CD4-positive, alpha-beta memory T cell (primary cell): ENCODE results near the gene RBM20. TPM values are rescaled to one million over a fixed set of nuclear protein-coding genes. Genes with fewer than 3 reads are reported as not detected.

ENCODE experiments used
- CTCF ChIA-PET: fragments of 350-600 bp; sonication (Branson Sonifier 250); formaldehyde crosslinking; loops from one replicate; lab custom pipeline; 2021; ENCODE audit warnings: inconsistent platforms; ENCODE audit not compliant: partially characterized antibody; lab: Charles Lee
- POLR2A ChIA-PET: fragments of 350-600 bp; sonication (Branson Sonifier 250); formaldehyde crosslinking; loops from one replicate; lab custom pipeline; 2021; ENCODE audit not compliant: partially characterized antibody; lab: Charles Lee
- DNase-seq, 5 donors: peaks; one replicate each; pipeline versions ENCODE4 v3.0.0 to v3.0.0-alpha.2; 2020 to 2022; ENCODE audit warnings: mixed read lengths in 1 of 5
- H3K27ac ChIP-seq: one replicate; pipeline ENCODE4 v1.7.0; 2013; ENCODE audit warnings: low read depth, low read length
- H3K27me3 ChIP-seq: 2 replicates; pipeline ENCODE4 v1.7.0; 2013; ENCODE audit warnings: mild to moderate bottlenecking, low read length, moderate library complexity; ENCODE audit not compliant: insufficient read depth
- H3K36me3 ChIP-seq: 2 replicates; pipeline ENCODE4 v1.7.0; 2013; ENCODE audit warnings: mild to moderate bottlenecking, low read length, moderate library complexity; ENCODE audit not compliant: insufficient read depth
- H3K4me1 ChIP-seq: 2 replicates; pipeline ENCODE4 v1.7.0; 2013; ENCODE audit warnings: mild to moderate bottlenecking, low read length, moderate library complexity; ENCODE audit not compliant: insufficient read depth
- H3K4me3 ChIP-seq, 2 donors: one replicate each; pipeline ENCODE4 v1.7.0; 2013; ENCODE audit warnings: low read length in 2 of 2, mild to moderate bottlenecking in 1 of 2
- H3K9me3 ChIP-seq, 2 donors: one replicate each; pipeline ENCODE4 v1.7.0; 2013; ENCODE audit warnings: low read length in 2 of 2, control low read depth in 1 of 2; ENCODE audit not compliant: control insufficient read depth in 1 of 2
- H3K27ac Mint-ChIP-seq, 7 donors: one replicate each; pipeline ENCODE4 v1.8.0; 2020 to 2021; ENCODE audit warnings: mixed read lengths in 7 of 7, mild to moderate bottlenecking in 6 of 7, inconsistent platforms in 3 of 7, moderate library complexity in 3 of 7
- H3K27me3 Mint-ChIP-seq, 2 donors: one replicate each; pipeline ENCODE4 v1.8.0; 2020 to 2021; ENCODE audit warnings: mixed read lengths in 2 of 2
- H3K36me3 Mint-ChIP-seq, 2 donors: one replicate each; pipeline ENCODE4 v1.8.0; 2020 to 2021; ENCODE audit warnings: mixed read lengths in 2 of 2, inconsistent platforms in 1 of 2, mild to moderate bottlenecking in 1 of 2
- H3K4me1 Mint-ChIP-seq, 4 donors: one replicate each; pipeline ENCODE4 v1.8.0; 2020 to 2021; ENCODE audit warnings: mixed read lengths in 4 of 4, mild to moderate bottlenecking in 1 of 4
- H3K4me3 Mint-ChIP-seq, 8 donors: one replicate each; pipeline ENCODE4 v1.8.0; 2020 to 2021; ENCODE audit warnings: mixed read lengths in 8 of 8, mild to moderate bottlenecking in 7 of 8, moderate library complexity in 6 of 8, inconsistent platforms in 3 of 8
- H3K9me3 Mint-ChIP-seq, 8 donors: one replicate each; pipeline ENCODE4 v1.8.0; 2020 to 2021; ENCODE audit warnings: mixed read lengths in 8 of 8, mild to moderate bottlenecking in 5 of 8, inconsistent platforms in 3 of 8, moderate library complexity in 1 of 8
- intact Hi-C: fragments of 100-400 bp; cut with micrococcal nuclease; formaldehyde crosslinking; loops from one replicate; pipeline ENCODE4 v1.15.1; 2023
- polyA plus RNA-seq, 2 donors: library from polyadenylated mRNA; unstranded; fragments of 300-500 nt; fragmentation: Illumina TruSeq; gene quantifications; one replicate each; pipeline ENCODE4 v1.2.3, GENCODE V29; 2021
- total RNA-seq, 2 experiments: library from RNA; stranded (reverse); gene quantifications; one replicate each; pipeline ENCODE4 v1.2.3, GENCODE V29; 2021

Gene RBM20
- total and polyA plus RNA-seq, 4 experiments from 2014 or later: 0.03 TPM; not detected in 3

GRCh38 chr10:110861476-110861875 lies 217.3 kb downstream of the RBM20 start:
- Mint-ChIP-seq H3K9me3 (no peaks in the 10 kb centered on the region), H3K4me1 (peaks cover 66 to 94% (median 84%) of the 10 kb centered on the region in 4 donors), H3K36me3 (peaks cover 0 to 2% of the 10 kb centered on the region in 2 donors), H3K27me3 (no peaks in the 10 kb centered on the region), H3K27ac (peak overlapping the region; percentile 91 to 99 (median 97)), H3K4me3 (peak overlapping the region in 5 of 8 donors; percentile 35 to 76 (median 69))
- CTCF ChIA-PET: interaction anchor here (1.0 to 5.4 kb wide), 9 partner anchors 8 to 113 kb away, joined by 3 to 59 read pairs (median 4); partner anchors contain the start of gene PDCD4
- H3K4me1 ChIP-seq: peaks cover 94% of the 10 kb centered on the region
- POLR2A ChIA-PET: interaction anchor here (1.0 to 6.8 kb wide), 12 partner anchors 7 to 112 kb away, joined by 3 to 214 read pairs (median 10); partner anchors contain the start of gene PDCD4
- no peak overlapping the region for H3K4me3 ChIP-seq
- intact Hi-C loops: loop anchor here (5.0 kb wide), 1 partner anchor 359 kb away; no protein-coding TSS in a partner anchor
- H3K9me3 ChIP-seq: no peaks in the 10 kb centered on the region
- H3K27ac ChIP-seq: peak overlapping the region; percentile 81
- no peaks in the 10 kb centered on the region for H3K36me3 ChIP-seq
- DNase-seq: no peak
- no peaks in the 10 kb centered on the region for H3K27me3 ChIP-seq

GRCh38 chr10:110861930-110862649 lies 218.0 kb downstream of the RBM20 start:
- no peaks in the 10 kb centered on the region for H3K27me3 ChIP-seq
- H3K27ac ChIP-seq: peak overlapping the region; percentile 98
- DNase-seq: no peak
- no peaks in the 10 kb centered on the region for H3K36me3 ChIP-seq
- intact Hi-C loops: loop anchor here (5.0 kb wide), 1 partner anchor 360 kb away; no protein-coding TSS in a partner anchor
- Mint-ChIP-seq H3K27me3 (no peaks in the 10 kb centered on the region), H3K27ac (peak overlapping the region; percentile 86 to 100 (median 89)), H3K4me3 (peak overlapping the region in 4 of 8 donors; percentile 9 to 68 (median 42)), H3K36me3 (peaks cover 0 to 2% of the 10 kb centered on the region in 2 donors), H3K9me3 (no peaks in the 10 kb centered on the region), H3K4me1 (peaks cover 71 to 100% (median 89%) of the 10 kb centered on the region in 4 donors)
- H3K9me3 ChIP-seq: no peaks in the 10 kb centered on the region
- ChIA-PET POLR2A (interaction anchor here (0.6 to 6.8 kb wide), 9 partner anchors 10 to 556 kb away, joined by 3 to 214 read pairs (median 13); partner anchors contain the start of gene PDCD4), CTCF (interaction anchor here (1.0 to 5.4 kb wide), 7 partner anchors 9 to 114 kb away, joined by 3 to 59 read pairs (median 4); partner anchors contain the start of gene PDCD4)
- H3K4me3 ChIP-seq: no peak overlapping the region
- H3K4me1 ChIP-seq: peaks cover 99% of the 10 kb centered on the region

- Mint-ChIP-seq H3K4me1 (peaks cover 70 to 100% (median 88%) of the 10 kb centered on the region in 4 donors), H3K4me3 (peak overlapping the region in 4 of 8 donors; percentile 3 to 91 (median 24)), H3K27me3 (no peaks in the 10 kb centered on the region), H3K27ac (peak overlapping the region; percentile 52 to 100 (median 97)), H3K9me3 (no peaks in the 10 kb centered on the region), H3K36me3 (no peaks in the 10 kb centered on the region)
- Histone ChIP-seq H3K36me3 (no peaks in the 10 kb centered on the region), H3K4me1 (peaks cover 99% of the 10 kb centered on the region), H3K27me3 (no peaks in the 10 kb centered on the region), H3K27ac (peak overlapping the region; percentile 98), H3K9me3 (no peaks in the 10 kb centered on the region), H3K4me3 (no peak overlapping the region)
- DNase-seq: no peak
- intact Hi-C loops: loop anchor here (5.0 kb wide), 1 partner anchor 361 kb away; no protein-coding TSS in a partner anchor
- POLR2A ChIA-PET: interaction anchor here (1.1 to 6.8 kb wide), 3 partner anchors 10 to 59 kb away, joined by 7 to 214 read pairs (median 91); partner anchors contain the start of gene PDCD4
- CTCF ChIA-PET: interaction anchor here (1.0 to 1.3 kb wide), 3 partner anchors 8 to 60 kb away, joined by 3 read pairs; partner anchors contain the start of gene PDCD4
Measured at GRCh38 chr10:110862961-110863360, 218.8 kb downstream of the RBM20 start.

- intact Hi-C loops: loop anchor here (5.0 kb wide), 1 partner anchor 361 kb away; no protein-coding TSS in a partner anchor
- CTCF ChIA-PET: interaction anchor here (1.0 to 1.3 kb wide), 2 partner anchors 8 to 60 kb away, joined by 3 read pairs; partner anchors contain the start of gene PDCD4
- no peaks in the 10 kb centered on the region for H3K27me3 Mint-ChIP-seq
Measured at GRCh38 chr10:110863361-110863760, 219.2 kb downstream of the RBM20 start.

GRCh38 chr10:110863956-110864355 lies 219.8 kb downstream of the RBM20 start:
- Histone ChIP-seq H3K27ac (peak overlapping the region; percentile 98), H3K27me3 (no peaks in the 10 kb centered on the region), H3K4me1 (peaks cover 99% of the 10 kb centered on the region), H3K9me3 (no peaks in the 10 kb centered on the region), H3K36me3 (no peaks in the 10 kb centered on the region), H3K4me3 (peak overlapping the region; percentile 4 to 13)
- H3K27ac Mint-ChIP-seq: peak overlapping the region; percentile 91 to 100 (median 99)
- no peaks in the 10 kb centered on the region for H3K9me3 Mint-ChIP-seq
- H3K36me3 Mint-ChIP-seq: no peaks in the 10 kb centered on the region
- peaks cover 72 to 100% (median 90%) of the 10 kb centered on the region in 4 donors for H3K4me1 Mint-ChIP-seq
- ChIA-PET CTCF (interaction anchor here (0.8 to 1.5 kb wide), 6 partner anchors 9 to 59 kb away, joined by 3 to 7 read pairs (median 4); no protein-coding TSS in a partner anchor), POLR2A (interaction anchor here (1.2 to 5.2 kb wide), 9 partner anchors 9 to 113 kb away, joined by 3 to 89 read pairs (median 12); partner anchors contain the start of genes BBIP1 and SHOC2)
- peak overlapping the region in 7 of 8 donors; percentile 48 to 93 (median 86) for H3K4me3 Mint-ChIP-seq
- DNase-seq: no peak
- H3K27me3 Mint-ChIP-seq: no peaks in the 10 kb centered on the region
- intact Hi-C loops: loop anchor here (1.0 to 5.0 kb wide), 4 partner anchors 8 to 362 kb away; no protein-coding TSS in a partner anchor

More at GRCh38 chr10:110863361-110863760, 219.2 kb downstream of the RBM20 start:
- peaks cover 99% of the 10 kb centered on the region for H3K4me1 ChIP-seq
- peak overlapping the region in 3 of 8 donors; percentile 7 to 93 (median 91) for H3K4me3 Mint-ChIP-seq
- H3K9me3 ChIP-seq: no peaks in the 10 kb centered on the region
- H3K9me3 Mint-ChIP-seq: no peaks in the 10 kb centered on the region
- no peaks in the 10 kb centered on the region for H3K36me3 ChIP-seq
- no peaks in the 10 kb centered on the region for H3K27me3 ChIP-seq
- no peaks in the 10 kb centered on the region for H3K36me3 Mint-ChIP-seq
- H3K27ac Mint-ChIP-seq: peak overlapping the region; percentile 91 to 100 (median 99)
- H3K4me1 Mint-ChIP-seq: peaks cover 69 to 100% (median 88%) of the 10 kb centered on the region in 4 donors
- peak overlapping the region; percentile 98 for H3K27ac ChIP-seq
- no peak overlapping the region for H3K4me3 ChIP-seq
- no peak for DNase-seq
- POLR2A ChIA-PET: interaction anchor here (5.2 to 6.8 kb wide), 3 partner anchors 9 to 60 kb away, joined by 89 to 214 read pairs (median 91); partner anchors contain the start of gene PDCD4

- Mint-ChIP-seq H3K36me3 (peaks cover 3 to 5% of the 10 kb centered on the region in 2 donors), H3K4me1 (peaks cover 78 to 100% (median 93%) of the 10 kb centered on the region in 4 donors), H3K9me3 (no peaks in the 10 kb centered on the region), H3K27me3 (no peaks in the 10 kb centered on the region), H3K27ac (peak overlapping the region; percentile 91 to 100 (median 99)), H3K4me3 (peak overlapping the region; percentile 81 to 93 (median 86))
- intact Hi-C loops: loop anchor here (1.0 to 5.0 kb wide), 4 partner anchors 8 to 362 kb away; no protein-coding TSS in a partner anchor
- peaks cover 99% of the 10 kb centered on the region for H3K4me1 ChIP-seq
- peak; percentile 85 to 91 (median 87) for DNase-seq
- ChIA-PET POLR2A (interaction anchor here (0.9 to 5.2 kb wide), 13 partner anchors 9 to 114 kb away, joined by 3 to 89 read pairs (median 8); partner anchors contain the start of genes BBIP1 and SHOC2), CTCF (interaction anchor here (0.7 to 1.8 kb wide), 8 partner anchors 9 to 62 kb away, joined by 3 to 7 read pairs (median 4); no protein-coding TSS in a partner anchor)
- H3K27me3 ChIP-seq: no peaks in the 10 kb centered on the region
- H3K27ac ChIP-seq: peak overlapping the region; percentile 98
- no peaks in the 10 kb centered on the region for H3K36me3 ChIP-seq
- H3K4me3 ChIP-seq: peak overlapping the region in 1 of 2 donors; percentile 31
- no peaks in the 10 kb centered on the region for H3K9me3 ChIP-seq
Measured at GRCh38 chr10:110864662-110865140, 220.6 kb downstream of the RBM20 start.
